KMS-11 (cell line): Measurements from ENCODE around the gene MYRF.

ENCODE experiments used
- H2AFZ ChIP-seq: fragments of 200-600 bp; sonication (generic); 2 replicates; pipeline ENCODE4 v1.6.1; 2016; ENCODE audit warnings: antibody characterized with exemption, mixed run types, low read depth
- H3K27ac ChIP-seq: fragments of 200-600 bp; sonication (generic); 2 replicates; pipeline ENCODE4 v1.6.1; 2016; ENCODE audit warnings: mild to moderate bottlenecking, mixed run types
- H3K27me3 ChIP-seq: fragments of 200-600 bp; sonication (generic); 2 replicates; pipeline ENCODE4 v1.6.1; 2017; ENCODE audit warnings: mild to moderate bottlenecking, low read depth, mixed run types, moderate library complexity; ENCODE audit not compliant: insufficient read depth
- H3K36me3 ChIP-seq: fragments of 200-600 bp; sonication (generic); 2 replicates; pipeline ENCODE4 v1.6.1; 2017; ENCODE audit warnings: mild to moderate bottlenecking, mixed run types; ENCODE audit not compliant: insufficient read depth
- H3K4me1 ChIP-seq: fragments of 200-600 bp; sonication (generic); 2 replicates; pipeline ENCODE4 v1.6.1; 2016; ENCODE audit warnings: mild to moderate bottlenecking, low read depth, mixed run types; ENCODE audit not compliant: poor library complexity, severe bottlenecking
- H3K4me2 ChIP-seq: fragments of 200-600 bp; sonication (generic); 2 replicates; pipeline ENCODE4 v1.7.0; 2016; ENCODE audit warnings: mild to moderate bottlenecking, mixed run types
- H3K4me3 ChIP-seq: fragments of 200-600 bp; sonication (generic); IDR thresholded peaks from 2 replicates; pipeline ENCODE4 v1.6.1; 2017; ENCODE audit warnings: low read depth, low read length, mixed read lengths; ENCODE audit not compliant: insufficient read depth
- H3K79me2 ChIP-seq: fragments of 200-600 bp; sonication (generic); 2 replicates; pipeline ENCODE4 v1.6.1; 2016; ENCODE audit warnings: low read depth, mixed run types; ENCODE audit not compliant: insufficient read depth
- H3K9ac ChIP-seq: fragments of 200-600 bp; sonication (generic); 2 replicates; pipeline ENCODE4 v1.6.1; 2016; ENCODE audit warnings: mild to moderate bottlenecking, mixed run types
- H4K20me1 ChIP-seq: fragments of 200-600 bp; sonication (generic); 2 replicates; pipeline ENCODE4 v1.6.1; 2016; ENCODE audit warnings: mild to moderate bottlenecking, mixed run types; ENCODE audit not compliant: insufficient read depth
- CTCF ChIP-seq: fragments of 200-600 bp; sonication (generic); conservative IDR thresholded peaks from 2 replicates; pipeline ENCODE4 v1.6.1; 2017; ENCODE audit warnings: low read depth, mild to moderate bottlenecking, antibody characterized with exemption, low read length, moderate library complexity, mixed read lengths

MYRF gene

GRCh38 chr11:61753672-61754071 lies 1.2 kb downstream of the MYRF start:
- TF ChIP-seq CTCF: no peak
- no peak overlapping the region for H3K27ac ChIP-seq
- H3K79me2 ChIP-seq: no peaks in the 10 kb centered on the region
- peaks cover 17% of the 10 kb centered on the region; the same call in 1 of the 2 replicates for H3K27me3 ChIP-seq
- H4K20me1 ChIP-seq: no peaks in the 10 kb centered on the region
- H3K4me1 ChIP-seq: peaks cover 8% of the 10 kb centered on the region
- H3K36me3 ChIP-seq: no peaks in the 10 kb centered on the region
- H3K4me2 ChIP-seq: no peak overlapping the region
- H3K4me3 ChIP-seq: no peak overlapping the region
- H3K9ac ChIP-seq: no peak overlapping the region
- no peak overlapping the region for H2AFZ ChIP-seq

GRCh38 chr11:61754534-61755482 lies 2.4 kb downstream of the MYRF start:
- no peaks in the 10 kb centered on the region for H4K20me1 ChIP-seq
- no peak overlapping the region for H3K4me3 ChIP-seq
- H3K4me2 ChIP-seq: no peak overlapping the region
- H3K27ac ChIP-seq: no peak overlapping the region
- peaks cover 17% of the 10 kb centered on the region; the same call in 1 of the 2 replicates for H3K27me3 ChIP-seq
- H3K4me1 ChIP-seq: peaks cover 8% of the 10 kb centered on the region
- H3K79me2 ChIP-seq: no peaks in the 10 kb centered on the region
- no peak for TF ChIP-seq CTCF
- H2AFZ ChIP-seq: no peak overlapping the region
- H3K9ac ChIP-seq: no peak overlapping the region
- H3K36me3 ChIP-seq: no peaks in the 10 kb centered on the region

DNA sequence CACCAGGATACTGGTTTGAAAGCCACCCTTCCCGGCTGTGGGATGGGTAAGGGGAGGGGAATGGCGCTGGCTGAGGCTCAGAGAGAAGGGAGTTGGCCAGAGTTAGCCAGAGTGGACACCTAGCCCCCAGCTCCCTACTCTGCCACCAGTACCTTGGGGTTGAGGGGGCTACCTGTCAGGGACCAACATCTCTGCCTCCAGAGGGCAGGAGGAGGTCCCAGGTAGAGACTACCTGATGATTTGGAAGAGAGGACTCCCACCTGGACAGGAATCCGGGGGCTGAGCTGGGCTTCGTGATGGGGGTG lies 3.7 kb downstream of the MYRF start:
- no peak overlapping the region for H3K27ac ChIP-seq

DNA sequence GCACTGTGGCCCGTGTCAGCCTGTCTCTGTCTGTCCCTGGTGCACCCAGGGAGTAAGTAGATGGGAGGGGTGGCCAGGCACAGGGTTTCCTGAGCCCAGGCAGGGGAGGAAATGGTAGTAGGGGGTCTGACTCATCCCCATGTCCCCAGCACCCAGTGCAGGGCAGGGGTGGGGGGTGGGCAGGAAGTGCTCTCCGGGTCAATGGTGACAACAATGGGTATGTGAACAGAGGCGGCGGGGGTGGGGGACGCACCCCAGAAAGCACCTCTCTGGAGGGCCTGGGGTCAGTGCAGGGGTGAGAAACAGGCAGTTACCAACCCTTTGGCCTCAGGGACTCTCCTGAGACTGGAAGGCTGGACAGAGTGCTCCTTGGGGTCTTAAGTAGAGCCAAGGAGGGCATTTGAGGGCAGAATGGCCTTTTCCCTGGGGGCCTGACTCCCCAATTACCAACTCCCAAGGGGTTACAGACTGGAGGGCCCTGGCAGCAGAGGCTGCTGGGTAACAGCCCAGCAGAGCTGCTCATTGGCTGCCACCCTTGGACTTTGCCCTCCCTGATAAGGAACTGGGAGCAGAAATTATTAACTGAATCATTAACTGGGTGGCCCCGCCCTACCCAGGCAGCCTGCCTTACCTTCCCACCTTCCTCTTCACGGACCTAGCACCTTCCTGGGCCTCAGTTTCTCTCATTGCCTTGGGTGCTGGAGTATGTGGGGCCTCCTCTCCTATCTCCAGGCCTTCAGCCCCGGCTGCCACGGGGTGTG lies 4.2 kb downstream of the MYRF start:
- no peak for TF ChIP-seq CTCF
- peak overlapping the region; percentile 38; the same call in 1 of the 2 replicates for H2AFZ ChIP-seq
- H3K4me3 ChIP-seq: no peak overlapping the region
- H3K36me3 ChIP-seq: no peaks in the 10 kb centered on the region
- H3K4me2 ChIP-seq: peak overlapping the region; percentile 21; the same call in 1 of the 2 replicates
- peaks cover 8% of the 10 kb centered on the region for H3K4me1 ChIP-seq
- no peak overlapping the region for H3K27ac ChIP-seq
- H3K9ac ChIP-seq: no peak overlapping the region
- H4K20me1 ChIP-seq: no peaks in the 10 kb centered on the region
- H3K79me2 ChIP-seq: no peaks in the 10 kb centered on the region
- H3K27me3 ChIP-seq: peaks cover 17% of the 10 kb centered on the region

More for the DNA sequence above, 3.7 kb downstream of the MYRF start:
- Histone ChIP-seq H3K9ac (no peak overlapping the region), H4K20me1 (no peaks in the 10 kb centered on the region), H3K4me2 (no peak overlapping the region), H3K27me3 (peaks cover 16% of the 10 kb centered on the region; the same call in 1 of the 2 replicates), H3K4me1 (peaks cover 8% of the 10 kb centered on the region), H3K4me3 (no peak overlapping the region), H3K79me2 (no peaks in the 10 kb centered on the region), H3K36me3 (no peaks in the 10 kb centered on the region), H2AFZ (no peak overlapping the region)
- no peak for TF ChIP-seq CTCF
